CD4-positive, alpha-beta T cell treated with Interleukin-6 for 4 hours (primary cell): Measurements from ENCODE around the gene CCDC102B.
"Not testable (repeated sequence)": the region's sequence is repeated elsewhere in the genome, so short reads cannot be mapped to it uniquely, and the experiment has no call there.

ENCODE experiments used
- DNase-seq: peaks from one replicate; pipeline ENCODE4 v3.0.0-alpha.2; 2020; ENCODE audit warnings: mixed read lengths

CCDC102B gene

DNA sequence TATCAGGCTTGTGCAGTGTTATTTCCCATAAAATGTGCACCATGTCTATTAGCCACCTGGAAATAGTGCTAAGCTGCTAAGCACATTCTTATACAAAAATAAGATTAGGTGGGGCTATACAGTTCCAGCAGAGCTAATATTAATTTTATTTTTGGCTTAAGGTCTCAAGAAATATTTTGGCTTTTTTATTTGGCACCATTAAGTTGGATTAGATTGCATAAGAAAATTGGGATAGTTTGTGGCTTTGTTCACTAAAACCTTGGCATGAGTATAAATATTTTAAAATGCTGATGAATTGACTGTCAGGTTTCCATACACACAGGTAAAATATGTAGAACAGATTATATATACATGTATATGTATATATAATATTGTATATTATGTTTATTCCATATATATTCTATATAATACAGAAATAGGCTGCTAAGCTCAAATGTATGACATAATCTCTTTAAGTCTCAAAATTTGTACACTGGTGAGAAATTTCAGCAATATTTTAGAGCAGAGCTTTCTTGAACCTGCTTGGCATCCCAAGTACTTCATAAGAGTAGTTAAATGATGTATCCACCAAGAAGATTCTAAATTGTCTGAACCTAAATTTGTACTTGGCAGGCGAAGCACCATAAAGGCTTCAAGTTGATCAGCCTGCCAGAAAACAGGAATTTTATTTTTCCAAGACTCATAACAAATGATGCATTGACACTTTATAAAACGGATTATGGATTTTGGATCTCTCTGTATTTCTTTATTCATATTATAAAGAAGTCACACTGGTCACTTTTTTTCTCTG, 32.6 kb downstream of the CCDC102B start:
- no peak for DNase-seq

DNA sequence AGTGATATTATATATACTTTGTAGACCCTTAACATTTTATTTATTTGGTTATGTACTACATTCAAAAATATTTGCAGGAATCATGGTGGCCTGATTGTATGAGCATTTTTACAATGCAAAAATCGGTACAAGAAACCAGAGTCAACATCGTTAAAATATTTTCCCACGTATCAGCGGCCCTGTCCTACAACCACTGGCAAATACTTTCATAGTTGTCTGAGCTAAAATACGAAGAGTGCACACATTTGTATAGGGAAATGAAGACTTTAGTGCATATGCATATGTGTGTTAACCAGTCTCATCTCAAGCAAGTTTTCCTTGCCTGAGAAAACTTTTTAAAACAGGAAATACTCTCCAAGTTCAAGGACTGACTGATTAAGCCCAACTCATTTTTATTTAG, 35.9 kb downstream of the CCDC102B start:
- no peak for DNase-seq

DNA sequence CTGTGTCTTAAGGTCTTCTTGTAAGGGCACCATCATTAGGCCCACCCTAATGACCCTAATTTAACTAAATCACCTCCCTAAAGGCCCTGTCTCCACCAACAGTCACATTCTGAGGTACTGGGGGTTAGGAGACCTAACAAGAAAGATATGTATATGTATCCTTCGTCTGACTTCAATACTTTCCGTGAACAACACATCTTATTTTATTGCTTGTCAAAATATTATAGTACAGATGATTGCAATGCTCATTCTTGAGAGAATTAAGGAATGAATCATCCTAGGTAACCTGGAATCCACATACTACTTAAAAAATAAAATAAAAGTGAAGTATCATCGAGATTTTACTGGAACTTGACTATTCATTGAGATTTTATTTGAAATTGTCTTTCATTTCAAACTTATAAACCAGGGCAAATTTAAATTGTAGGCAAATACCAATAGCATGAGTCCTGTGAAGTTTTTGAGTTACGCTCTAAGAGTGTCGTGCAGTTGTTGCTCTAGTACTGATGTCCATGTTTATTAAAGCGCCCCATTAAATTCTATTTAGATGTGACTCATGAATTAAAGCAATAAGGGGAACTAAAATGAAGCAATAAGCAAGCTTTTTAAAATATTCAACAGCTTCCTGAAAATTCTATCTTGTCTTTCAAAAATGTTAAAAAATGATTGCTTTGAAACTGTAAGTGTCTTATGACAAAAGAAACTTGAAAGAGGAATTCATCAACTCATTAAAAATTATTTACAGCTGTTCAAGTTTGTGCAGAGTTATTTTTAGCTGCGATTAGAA, 40.0 kb downstream of the CCDC102B start:
- no peak for DNase-seq

DNA sequence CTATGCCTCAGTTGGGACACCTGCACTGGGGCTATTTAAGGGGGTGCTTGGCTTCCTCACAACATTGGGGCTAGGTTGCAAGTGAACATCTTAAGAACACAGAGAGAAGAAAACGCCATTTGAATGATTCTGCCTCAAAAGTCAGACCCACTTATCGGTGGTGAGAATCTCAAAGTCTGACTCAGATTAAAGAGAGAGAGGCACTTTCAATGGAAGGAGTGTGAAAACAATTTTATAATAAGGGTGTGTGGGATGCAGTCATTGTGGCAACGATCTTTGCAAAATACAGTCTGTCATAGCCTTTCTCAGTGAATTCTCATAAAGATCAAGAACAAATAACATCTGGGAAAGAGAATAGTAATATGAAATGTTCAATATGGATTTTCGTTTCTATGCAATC, 41.8 kb downstream of the CCDC102B start:
- DNase-seq, result no peak

DNA sequence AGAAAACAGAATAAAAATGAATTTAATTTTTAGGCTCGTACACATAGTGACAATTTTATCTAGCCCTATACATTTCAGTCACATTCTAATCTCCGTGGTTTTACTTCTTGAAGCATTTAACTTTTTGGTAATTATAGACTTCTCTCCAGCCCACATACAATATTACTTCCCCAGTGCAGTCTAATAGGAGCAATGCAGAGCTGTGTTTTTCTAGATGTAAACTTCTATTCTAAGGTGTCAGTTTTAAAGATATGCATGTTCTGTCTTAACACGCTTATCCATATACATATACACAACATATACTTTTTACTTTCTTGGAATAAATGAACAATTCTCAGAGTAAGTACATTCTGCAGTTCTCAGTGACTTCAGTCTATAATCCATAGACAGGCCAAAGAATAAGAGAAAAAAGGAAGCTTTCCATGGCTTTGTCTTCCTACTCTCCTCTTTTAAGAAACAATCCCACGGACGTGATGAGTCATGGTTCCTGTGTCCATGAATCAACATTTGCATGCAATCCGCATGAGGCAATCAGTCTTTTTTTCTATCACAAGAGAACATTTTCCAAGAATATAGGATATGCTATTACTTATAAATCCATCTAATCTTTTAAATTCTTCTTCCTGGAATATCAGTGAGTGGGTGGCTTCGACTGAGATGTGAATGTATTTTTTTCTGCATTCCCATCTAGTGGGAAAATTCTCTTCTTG, 42.8 kb downstream of the CCDC102B start:
- DNase-seq, result no peak

DNA sequence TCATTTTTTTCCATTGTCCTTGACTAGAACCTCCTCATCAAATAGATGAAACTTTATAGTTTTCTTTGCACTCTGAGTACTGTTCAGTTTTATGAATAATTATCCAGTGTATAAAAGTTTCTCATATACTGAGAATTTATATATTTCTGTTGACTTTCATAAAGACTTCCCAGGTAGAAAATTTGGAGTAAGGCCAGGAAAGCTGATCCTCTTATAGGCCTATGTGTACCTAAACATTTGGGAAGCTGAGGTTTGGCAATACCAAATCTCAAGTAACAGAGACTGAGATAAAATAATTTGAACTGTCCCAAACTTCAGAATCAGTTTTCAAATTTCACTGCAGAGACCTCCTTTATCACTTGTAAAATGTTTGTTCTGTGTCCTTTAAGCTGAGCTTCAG, 43.4 kb downstream of the CCDC102B start:
- no peak for DNase-seq

DNA sequence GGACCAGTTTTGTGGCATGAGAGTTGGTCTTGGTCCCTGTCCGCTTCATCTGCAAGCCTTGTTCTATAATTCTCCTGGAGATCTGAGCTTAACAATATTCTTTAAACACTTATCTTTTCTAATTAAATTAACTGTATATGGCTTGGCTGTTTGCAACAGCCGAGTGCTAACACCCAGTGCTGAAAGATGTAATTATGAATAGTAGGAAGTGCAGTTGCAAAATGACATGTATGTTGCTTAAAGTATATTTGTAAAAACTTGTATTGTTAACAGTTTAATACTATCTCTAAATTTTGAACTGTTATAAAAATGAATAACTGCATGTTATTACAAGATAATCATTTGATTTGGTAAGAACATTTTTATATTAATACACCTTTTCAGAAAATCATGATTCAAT, 45.1 kb downstream of the CCDC102B start:
- DNase-seq, result no peak

- DNase-seq, result no peak
Measured at GRCh38 chr18:68843473-68844089, 45.7 kb downstream of the CCDC102B start.

DNA sequence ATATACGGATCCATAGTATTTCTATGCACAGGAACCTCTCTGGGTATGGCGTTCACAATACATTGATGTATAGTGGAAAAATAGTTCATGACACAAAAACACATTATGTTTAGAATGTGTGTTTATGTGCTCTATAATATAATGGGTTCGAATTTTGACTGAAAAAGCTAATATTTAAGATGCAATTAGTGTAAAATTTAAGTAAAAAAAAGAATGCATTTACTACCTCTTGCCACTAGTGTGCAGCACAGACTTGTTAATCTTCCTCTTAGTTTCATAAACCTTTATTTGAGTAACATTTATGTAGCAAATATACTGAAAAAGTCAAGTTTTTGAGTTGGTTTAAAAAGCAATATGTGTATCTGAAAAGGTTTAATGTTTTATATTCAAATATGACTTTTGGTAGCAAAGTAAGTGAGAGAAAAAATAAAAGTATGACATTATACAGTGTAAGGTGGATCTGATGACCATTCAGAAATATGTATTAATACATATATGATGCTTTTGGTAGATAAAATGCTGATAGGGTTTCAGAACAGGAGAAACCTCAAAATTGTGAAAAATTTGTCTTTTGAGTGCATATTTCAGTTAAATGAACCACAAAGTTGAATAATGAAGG, 49.4 kb downstream of the CCDC102B start:
- DNase-seq, result no peak

- DNase-seq, result no peak
Measured at GRCh38 chr18:68848242-68848641, 50.4 kb downstream of the CCDC102B start.

GRCh38 chr18:68854786-68855391, 57.0 kb downstream of the CCDC102B start:
- DNase-seq, result no peak

DNA sequence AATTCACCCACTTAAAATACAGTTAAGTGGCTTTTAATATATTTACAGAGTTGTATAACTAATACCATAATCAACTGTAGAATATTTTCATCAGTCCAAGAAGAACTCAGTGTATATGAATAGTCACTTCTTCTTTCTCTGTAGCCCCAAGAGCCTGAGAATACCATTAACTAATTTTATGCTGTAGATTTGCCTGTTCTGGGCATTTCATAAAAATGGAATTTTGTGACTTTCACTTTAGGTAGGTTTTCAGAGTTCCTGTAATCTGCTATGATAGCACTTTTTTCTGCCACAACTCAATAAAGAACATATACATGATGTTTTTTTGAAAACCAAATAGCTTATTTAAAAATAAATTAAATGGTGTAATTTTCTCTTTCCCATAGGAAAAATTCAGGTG, 57.6 kb downstream of the CCDC102B start:
- no peak for DNase-seq

DNA sequence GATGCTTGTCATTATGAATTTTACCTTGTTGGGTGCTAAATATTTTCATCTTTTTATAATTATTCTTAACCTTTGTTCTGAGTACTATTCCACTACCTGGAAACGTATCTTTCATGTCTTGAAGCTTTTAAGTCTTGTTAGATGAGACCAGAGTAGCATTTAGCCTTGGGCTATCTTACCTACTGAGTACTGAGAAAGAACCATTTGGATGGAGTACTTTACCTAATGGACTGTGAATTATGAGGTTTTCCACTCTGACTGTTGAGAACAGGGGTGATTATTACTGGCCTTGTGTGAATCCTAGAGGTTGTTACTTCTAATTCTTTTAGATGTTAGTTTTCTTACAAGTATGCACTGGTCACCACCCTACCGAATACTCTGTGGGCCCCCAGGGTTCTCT, 63.5 kb downstream of the CCDC102B start:
- DNase-seq, result no peak

GRCh38 chr18:68865021-68865420, 67.1 kb downstream of the CCDC102B start:
- no peak for DNase-seq

- DNase-seq, result no peak
Measured at GRCh38 chr18:68865503-68865902, 67.6 kb downstream of the CCDC102B start.

DNA sequence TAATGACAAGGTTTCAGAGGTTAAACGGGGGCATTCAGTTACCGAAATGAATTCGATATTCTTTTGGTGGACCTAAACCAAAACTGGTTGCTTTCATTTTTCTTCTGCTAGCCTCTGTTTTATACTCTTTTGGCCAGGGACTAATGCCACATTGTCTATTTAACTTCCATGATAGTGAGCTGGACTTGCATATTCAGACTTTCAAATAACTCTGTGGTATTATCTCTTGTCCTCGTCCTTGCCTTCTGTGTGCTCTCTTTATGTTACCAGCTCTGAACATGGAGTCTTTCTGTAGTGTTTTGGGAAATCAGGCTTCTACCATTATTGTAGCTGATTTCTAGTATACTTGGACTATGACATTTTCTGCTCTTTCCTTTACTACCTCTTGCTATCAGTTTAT, 75.1 kb downstream of the CCDC102B start:
- no peak for DNase-seq

DNA sequence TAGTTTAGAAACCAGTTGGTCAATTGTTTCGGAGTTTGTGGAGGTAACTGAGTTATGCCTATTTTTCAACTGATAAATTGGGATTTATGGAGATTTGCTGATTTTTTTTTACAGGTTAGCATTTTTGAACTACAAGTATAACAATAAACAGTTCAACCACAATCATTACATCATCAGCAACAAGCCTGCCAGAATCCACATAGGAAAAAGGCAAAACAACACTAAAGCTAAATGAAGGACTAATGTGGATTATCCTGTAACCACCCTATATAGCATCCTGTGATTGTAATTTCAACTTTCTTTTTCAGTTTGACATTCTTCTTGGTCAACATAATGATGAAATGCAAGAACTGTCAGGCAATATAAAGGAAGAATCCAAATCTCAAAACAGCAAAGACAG, 76.5 kb downstream of the CCDC102B start:
- no peak for DNase-seq

DNA sequence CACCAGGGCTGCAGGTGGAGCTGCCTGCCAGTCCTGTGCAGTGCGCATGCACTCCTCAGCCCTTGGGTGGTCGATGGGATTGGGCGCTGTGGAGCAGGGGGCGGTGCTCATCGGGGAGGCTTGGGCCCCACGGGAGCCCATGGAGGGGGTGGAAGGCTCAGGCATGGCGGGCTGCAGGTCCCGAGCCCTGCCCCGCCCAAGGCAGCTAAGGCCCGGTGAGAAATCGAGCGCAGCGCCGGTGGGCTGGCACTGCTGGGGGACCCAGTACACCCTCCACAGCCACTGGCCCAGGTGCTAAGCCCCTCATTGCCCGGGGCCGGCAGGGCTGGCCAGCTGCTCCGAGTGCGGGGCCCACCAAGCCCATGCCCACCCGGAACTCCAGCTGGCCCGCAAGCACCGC, 82.1 kb downstream of the CCDC102B start:
- DNase-seq, result not testable (repeated sequence)

DNA sequence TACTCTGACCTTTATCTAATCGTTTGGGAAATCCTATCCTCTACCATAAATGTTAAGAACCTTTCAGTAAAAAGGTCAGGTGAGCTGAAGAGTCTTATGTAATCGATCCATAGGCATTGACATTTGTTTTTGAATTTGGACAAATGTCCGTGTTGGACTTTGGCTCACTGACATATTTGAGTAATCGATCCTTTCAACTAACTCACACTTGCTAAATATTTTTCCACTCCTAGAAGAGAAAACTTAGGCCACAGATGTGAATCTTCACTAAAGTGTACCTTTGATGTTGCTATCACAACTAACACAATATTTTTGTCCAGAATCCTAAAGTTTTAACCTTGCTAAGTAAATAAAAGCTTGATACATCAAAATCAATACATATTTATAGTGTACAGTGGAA, 89.5 kb downstream of the CCDC102B start:
- DNase-seq, result no peak

DNA sequence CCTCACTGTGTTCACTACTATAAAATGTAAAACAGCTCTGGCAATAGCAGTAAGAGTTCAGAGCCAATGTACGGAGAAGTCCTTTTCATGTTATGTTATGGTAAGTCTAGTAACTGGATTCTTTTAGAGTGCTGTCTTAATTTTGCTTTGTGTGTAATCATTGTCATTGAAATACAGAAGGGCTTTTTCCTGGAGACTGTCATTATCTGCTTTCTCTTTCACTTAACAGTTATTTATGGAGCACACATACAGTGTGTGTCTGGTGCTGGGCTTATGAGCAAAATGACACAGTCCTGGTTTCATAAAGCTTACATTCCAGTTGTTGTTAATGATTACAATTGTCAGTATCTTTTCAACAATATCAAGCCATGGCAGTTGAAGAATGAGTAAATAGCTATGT, 95.5 kb downstream of the CCDC102B start:
- DNase-seq, result no peak

- no peak for DNase-seq
Measured at GRCh38 chr18:68897286-68897685, 99.4 kb downstream of the CCDC102B start.

GRCh38 chr18:68909579-68909978, 111.7 kb downstream of the CCDC102B start:
- DNase-seq, result no peak
